Gastrocnemius medialis (tissue), 4 donors: ENCODE measurements around the gene LANCL2. TPM values are rescaled to one million over a fixed set of nuclear protein-coding genes. Genes with fewer than 3 reads are reported as not detected.
"Not testable (repeated sequence)": the region's sequence is repeated elsewhere in the genome, so short reads cannot be mapped to it uniquely, and the experiment has no call there.

Source experiments
- ATAC-seq, 2 donors: fragments of 150-250 bp; one replicate each; pipeline ENCODE4 v1.9.1; 2016
- DNase-seq, 2 donors: peaks; one replicate each; pipeline ENCODE4 v3.0.0-alpha.2; 2019
- H3K27ac ChIP-seq, 4 donors: fragments of 200-600 bp; sonication (generic); 1 replicate in 1 of 4; 2 replicates in 3 of 4; pipeline ENCODE4 v1.5.1; 2016 to 2018; ENCODE audit warnings: mild to moderate bottlenecking in 2 of 4, moderate library complexity in 1 of 4
- H3K27me3 ChIP-seq, 3 donors: fragments of 200-600 bp; sonication (generic) in 2 of 3; 1 replicate in 1 of 3; 2 replicates in 2 of 3; pipeline versions ENCODE4 v1.5.1 to v1.6.0; 2016 to 2019; ENCODE audit warnings: mild to moderate bottlenecking in 1 of 3, moderate library complexity in 1 of 3
- H3K36me3 ChIP-seq, 2 donors: fragments of 200-600 bp; sonication (generic) in 1 of 2; one replicate each; pipeline ENCODE4 v1.5.1; 2017 to 2018
- H3K4me1 ChIP-seq, 2 donors: fragments of 200-600 bp; sonication (generic) in 1 of 2; one replicate each; pipeline ENCODE4 v1.5.1; 2016 to 2017; ENCODE audit warnings: mild to moderate bottlenecking in 2 of 2
- H3K4me3 ChIP-seq, 4 donors: fragments of 200-600 bp; sonication (generic) in 3 of 4; 1 replicate in 1 of 4; 2 replicates in 3 of 4; pipeline ENCODE4 v1.5.1; 2016 to 2019; ENCODE audit warnings: mild to moderate bottlenecking in 2 of 4
- H3K9me3 ChIP-seq, 3 donors: fragments of 200-600 bp; sonication (generic) in 2 of 3; 1 replicate in 1 of 3; 2 replicates in 2 of 3; pipeline ENCODE4 v1.5.1; 2016 to 2019
- POLR2A ChIP-seq, 2 donors: fragments of 450-650 bp; IDR thresholded peaks; one replicate each; pipeline ENCODE4 v1.6.1; 2017; ENCODE audit warnings: antibody characterized with exemption in 2 of 2, mild to moderate bottlenecking in 2 of 2, moderate library complexity in 2 of 2
- in situ Hi-C, 4 donors: fragments of 200-750 bp; cut with MboI; loops; one replicate each; pipeline versions ENCODE4 v1.15.0 to v1.8.0; 2017; ENCODE audit warnings: low sequenced_read_pairs in 4 of 4
- intact Hi-C: fragments of 100-400 bp; cut with DNase I; formaldehyde crosslinking; loops from one replicate; pipeline ENCODE4 v1.15.1; 2023; ENCODE audit warnings: low total_unique reads
- total RNA-seq, 4 donors: library from RNA; depleted of rRNA; stranded (reverse); fragments of >200 nt; gene quantifications; one replicate each; pipeline versions ENCODE4 v1.1.0 to v1.2.3, GENCODE V29; 2016
- TF ChIP-seq, protein P1 (sequence below), 5 experiments: fragments of 450-650 bp in 3 of 5; fragments of 200-600 bp in 2 of 5; sonication (generic) in 2 of 5; IDR thresholded peaks in 4 of 5; conservative IDR thresholded peaks in 1 of 5; 1 replicate in 4 of 5; 2 replicates in 1 of 5; pipeline ENCODE4 v1.5.1; 2016 to 2019; ENCODE audit warnings: antibody characterized with exemption in 5 of 5, mild to moderate bottlenecking in 3 of 5, moderate library complexity in 3 of 5

LANCL2 gene
- total RNA-seq, 4 donors from 2014 or later: 5.1 to 13.0 (median 7.4) TPM

DNA sequence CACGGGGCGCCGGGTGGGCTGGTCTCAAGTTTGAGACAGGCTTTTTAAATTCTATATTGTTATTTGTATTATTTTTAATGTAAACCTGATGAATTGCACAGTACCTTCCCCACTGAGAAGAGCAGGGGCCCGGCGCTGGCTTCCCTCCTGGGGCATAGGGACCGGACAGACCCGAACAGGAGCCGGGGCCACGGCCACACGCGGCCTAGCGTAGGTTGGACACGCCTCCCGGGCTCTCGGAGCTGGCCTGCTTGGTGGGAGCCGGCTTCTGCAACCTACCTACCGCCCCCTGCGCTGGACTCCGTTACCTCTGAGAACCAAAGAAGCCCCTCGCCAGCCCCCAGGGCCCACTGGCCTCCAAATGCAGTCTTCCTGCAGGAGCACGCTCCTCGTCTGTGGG is 19.8 kb upstream of the LANCL2 start:
- Histone ChIP-seq H3K4me3 (no peak overlapping the region), H3K9me3 (no peaks in the 10 kb centered on the region), H3K27ac (no peak overlapping the region), H3K36me3 (no peaks in the 10 kb centered on the region), H3K4me1 (no peaks in the 10 kb centered on the region), H3K27me3 (peaks cover 0 to 5% (median 0%) of the 10 kb centered on the region in 3 donors)
- TF ChIP-seq, protein P1, sequence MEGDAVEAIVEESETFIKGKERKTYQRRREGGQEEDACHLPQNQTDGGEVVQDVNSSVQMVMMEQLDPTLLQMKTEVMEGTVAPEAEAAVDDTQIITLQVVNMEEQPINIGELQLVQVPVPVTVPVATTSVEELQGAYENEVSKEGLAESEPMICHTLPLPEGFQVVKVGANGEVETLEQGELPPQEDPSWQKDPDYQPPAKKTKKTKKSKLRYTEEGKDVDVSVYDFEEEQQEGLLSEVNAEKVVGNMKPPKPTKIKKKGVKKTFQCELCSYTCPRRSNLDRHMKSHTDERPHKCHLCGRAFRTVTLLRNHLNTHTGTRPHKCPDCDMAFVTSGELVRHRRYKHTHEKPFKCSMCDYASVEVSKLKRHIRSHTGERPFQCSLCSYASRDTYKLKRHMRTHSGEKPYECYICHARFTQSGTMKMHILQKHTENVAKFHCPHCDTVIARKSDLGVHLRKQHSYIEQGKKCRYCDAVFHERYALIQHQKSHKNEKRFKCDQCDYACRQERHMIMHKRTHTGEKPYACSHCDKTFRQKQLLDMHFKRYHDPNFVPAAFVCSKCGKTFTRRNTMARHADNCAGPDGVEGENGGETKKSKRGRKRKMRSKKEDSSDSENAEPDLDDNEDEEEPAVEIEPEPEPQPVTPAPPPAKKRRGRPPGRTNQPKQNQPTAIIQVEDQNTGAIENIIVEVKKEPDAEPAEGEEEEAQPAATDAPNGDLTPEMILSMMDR (IDR thresholded peaks at IDR 0.05 in 4 of 5, conservative IDR thresholded peaks at IDR 0.05 in 1 of 5): no peak
- TF ChIP-seq POLR2A (IDR thresholded peaks at IDR 0.05): no peak
- ATAC-seq (no peak), DNase-seq (no peak)
- intact Hi-C loops: no loop called here
- in situ Hi-C loops: no loop called here

DNA sequence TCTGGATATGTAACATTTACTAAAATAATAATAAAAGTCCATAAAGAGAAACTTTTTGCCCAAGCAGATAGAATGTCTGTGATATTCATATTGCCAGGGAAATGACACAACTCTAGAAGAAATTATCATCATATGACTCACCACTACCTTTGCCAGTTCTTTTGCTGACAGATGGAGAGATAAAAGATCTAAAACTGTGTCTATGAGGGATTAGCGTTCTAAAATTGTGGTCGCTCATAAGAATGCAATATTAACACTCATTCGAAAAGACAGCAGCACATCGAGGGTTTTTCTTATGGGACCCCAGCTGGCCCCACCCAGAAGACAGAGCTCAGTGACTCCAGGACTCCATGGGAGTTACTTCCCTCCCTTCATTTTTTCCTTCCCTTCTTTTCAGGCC is 16.6 kb upstream of the LANCL2 start:
- H3K27ac ChIP-seq: no peak overlapping the region
- in situ Hi-C loops (no loop called here), intact Hi-C loops (no loop called here)
- DNase-seq (no peak), ATAC-seq (no peak)
- no peaks in the 10 kb centered on the region for H3K9me3 ChIP-seq
- no peak overlapping the region for H3K4me3 ChIP-seq
- no peak for TF ChIP-seq POLR2A (IDR thresholded peaks at IDR 0.05)
- TF ChIP-seq, protein P1 (IDR thresholded peaks at IDR 0.05 in 4 of 5, conservative IDR thresholded peaks at IDR 0.05 in 1 of 5): no peak
- no peaks in the 10 kb centered on the region for H3K36me3 ChIP-seq
- H3K4me1 ChIP-seq: no peaks in the 10 kb centered on the region
- H3K27me3 ChIP-seq: peaks cover 0 to 5% (median 0%) of the 10 kb centered on the region in 3 donors

- H3K27ac ChIP-seq: no peak overlapping the region
- no peak for DNase-seq
- TF ChIP-seq, protein P1 (IDR thresholded peaks at IDR 0.05 in 4 of 5, conservative IDR thresholded peaks at IDR 0.05 in 1 of 5): no peak
- TF ChIP-seq POLR2A (IDR thresholded peaks at IDR 0.05): no peak
- in situ Hi-C loops: no loop called here
- no peaks in the 10 kb centered on the region for H3K36me3 ChIP-seq
- no peak overlapping the region for H3K4me3 ChIP-seq
- no peaks in the 10 kb centered on the region for H3K9me3 ChIP-seq
- intact Hi-C loops: no loop called here
- peaks cover 0 to 5% (median 0%) of the 10 kb centered on the region in 3 donors for H3K27me3 ChIP-seq
- no peak for ATAC-seq
- H3K4me1 ChIP-seq: no peaks in the 10 kb centered on the region
Measured at GRCh38 chr7:55349121-55349520, 16.0 kb upstream of the LANCL2 start.

DNA sequence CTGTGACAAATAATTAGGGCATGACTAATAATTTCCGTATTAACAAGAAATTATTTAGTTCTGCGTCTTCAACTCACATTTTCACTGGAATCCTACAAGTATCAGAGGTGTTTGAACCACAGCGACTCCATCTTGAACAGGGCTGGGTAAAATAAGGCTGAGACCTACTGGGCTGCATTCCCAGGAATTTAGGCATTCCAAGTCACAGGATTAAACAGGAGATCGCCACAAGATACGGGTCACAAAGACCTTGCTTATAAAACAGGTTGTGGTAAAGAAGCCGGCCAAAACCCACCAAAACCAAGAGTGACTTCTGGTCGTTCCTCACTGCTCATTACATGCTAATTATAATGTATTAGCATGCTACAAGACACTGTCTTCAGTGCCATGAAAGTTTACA is 14.9 kb upstream of the LANCL2 start:
- no peak for DNase-seq
- Histone ChIP-seq H3K9me3 (no peaks in the 10 kb centered on the region), H3K27me3 (peaks cover 0 to 2% (median 0%) of the 10 kb centered on the region in 3 donors), H3K27ac (no peak overlapping the region), H3K36me3 (no peaks in the 10 kb centered on the region), H3K4me1 (no peaks in the 10 kb centered on the region), H3K4me3 (no peak overlapping the region)
- in situ Hi-C loops (loop anchor here in 2 of 4 donors (25.0 kb wide), 2 partner anchors 588 to 712 kb away; partner anchors contain the start of genes SEC61G (in 2 of the 2), CCT6A (in 1 of the 2), PSPH (in 1 of the 2) and SUMF2 (in 1 of the 2)), intact Hi-C loops (no loop called here)
- no peak for ATAC-seq
- TF ChIP-seq, protein P1 (IDR thresholded peaks at IDR 0.05 in 4 of 5, conservative IDR thresholded peaks at IDR 0.05 in 1 of 5): no peak
- no peak for TF ChIP-seq POLR2A (IDR thresholded peaks at IDR 0.05)

DNA sequence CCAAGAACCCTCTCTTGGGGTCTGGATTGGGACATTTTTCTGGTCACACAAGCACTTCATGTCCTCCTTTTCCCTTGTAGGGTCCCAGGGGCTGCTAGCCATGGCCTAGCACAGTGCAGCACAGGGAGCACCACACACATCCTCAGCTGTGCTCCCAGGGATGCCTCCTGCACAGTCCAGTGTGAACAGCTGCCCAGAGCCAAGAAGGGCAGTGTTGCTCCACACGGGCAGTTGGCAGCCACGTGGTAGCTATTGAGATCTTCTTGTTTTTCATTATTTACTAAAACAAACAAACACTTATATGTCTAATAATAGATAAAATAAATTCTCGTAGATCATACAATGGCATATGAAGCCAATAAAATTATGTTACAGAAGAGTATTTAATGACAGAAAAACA is 13.9 kb upstream of the LANCL2 start:
- H3K27me3 ChIP-seq: no peaks in the 10 kb centered on the region
- in situ Hi-C loops: loop anchor here in 2 of 4 donors (25.0 kb wide), 2 partner anchors 589 to 711 kb away; partner anchors contain the start of genes SEC61G (in 2 of the 2), CCT6A (in 1 of the 2), PSPH (in 1 of the 2) and SUMF2 (in 1 of the 2)
- intact Hi-C loops: no loop called here
- H3K27ac ChIP-seq: no peak overlapping the region
- TF ChIP-seq, protein P1 (IDR thresholded peaks at IDR 0.05 in 4 of 5, conservative IDR thresholded peaks at IDR 0.05 in 1 of 5): no peak
- TF ChIP-seq POLR2A (IDR thresholded peaks at IDR 0.05): no peak
- no peaks in the 10 kb centered on the region for H3K4me1 ChIP-seq
- no peak for ATAC-seq
- no peaks in the 10 kb centered on the region for H3K9me3 ChIP-seq
- no peak overlapping the region for H3K4me3 ChIP-seq
- H3K36me3 ChIP-seq: no peaks in the 10 kb centered on the region
- DNase-seq: no peak

DNA sequence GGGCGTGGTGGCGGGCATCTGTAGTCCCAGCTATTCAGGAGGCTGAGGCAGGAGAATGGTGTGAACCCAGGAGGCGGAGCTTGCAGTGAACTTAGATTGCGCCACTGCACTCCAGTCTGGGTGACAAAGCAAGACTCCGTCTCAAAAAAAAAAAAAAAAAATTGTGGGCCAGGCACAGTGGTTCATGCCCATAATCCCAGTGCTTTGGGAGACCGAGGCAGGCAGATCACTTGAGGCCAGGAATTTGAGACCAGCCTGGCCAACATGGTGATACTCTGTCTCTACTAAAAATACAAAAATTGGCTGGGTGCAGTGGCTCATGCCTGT is 12.2 kb upstream of the LANCL2 start:
- H3K9me3 ChIP-seq, H3K36me3 ChIP-seq, DNase-seq, H3K4me3 ChIP-seq, H3K27ac ChIP-seq, H3K4me1 ChIP-seq, ATAC-seq, H3K27me3 ChIP-seq, intact Hi-C loops: not testable (repeated sequence)
- in situ Hi-C loops: loop anchor here in 2 of 4 donors (25.0 kb wide), 2 partner anchors 591 to 709 kb away; partner anchors contain the start of genes SEC61G (in 2 of the 2), CCT6A (in 1 of the 2), PSPH (in 1 of the 2) and SUMF2 (in 1 of the 2)
